H1 (cell line): ENCODE measurements around the gene HORMAD2. TPM values are rescaled to one million over a fixed set of nuclear protein-coding genes. Genes with fewer than 3 reads are reported as not detected.

Source experiments
- CTCF ChIA-PET: fragments of 300-600 bp; sonication (Branson Sonifier 250); formaldehyde crosslinking; loops from one replicate; lab custom pipeline; 2021; ENCODE audit not compliant: partially characterized antibody; lab: Charles Lee
- POLR2A ChIA-PET: fragments of 300-600 bp; sonication (Branson Sonifier 250); formaldehyde crosslinking; loops from one replicate; lab custom pipeline; 2021; ENCODE audit warnings: inconsistent platforms; ENCODE audit not compliant: partially characterized antibody; lab: Charles Lee
- DNase-seq, 2 experiments: peaks; one replicate each; pipeline versions ENCODE4 v3.0.0 to v3.0.0-alpha.2; 2010 to 2022; ENCODE audit warnings: low spot score in 2 of 2, low read depth in 1 of 2, mixed read lengths in 1 of 2
- FAIRE-seq: peaks from 2 replicates; lab custom pipeline; 2011; peaks lifted over from hg19 to GRCh38; lab: Jason Lieb, UNC
- H2AFZ ChIP-seq: 2 replicates; pipeline ENCODE4 v1.8.1; 2012; ENCODE audit warnings: low read length, inconsistent platforms
- H2AK5ac ChIP-seq: 2 replicates; pipeline ENCODE4 v1.6.1; 2013; ENCODE audit warnings: low read depth, low read length
- H2BK120ac ChIP-seq: replicated peaks from 2 replicates; pipeline ENCODE3; 2013; ENCODE audit warnings: low read depth, low read length, inconsistent platforms
- H2BK12ac ChIP-seq: 2 replicates; pipeline ENCODE4 v1.6.1; 2013; ENCODE audit warnings: low read depth, low read length
- H2BK15ac ChIP-seq: 2 replicates; pipeline ENCODE4 v1.6.1; 2013; ENCODE audit warnings: low read length
- H2BK20ac ChIP-seq: 2 replicates; pipeline ENCODE4 v1.6.1; 2013; ENCODE audit warnings: low read length
- H2BK5ac ChIP-seq: 2 replicates; pipeline ENCODE4 v1.6.1; 2013; ENCODE audit warnings: low read depth, low read length
- H3K14ac ChIP-seq: 2 replicates; pipeline ENCODE4 v1.6.1; 2013; ENCODE audit warnings: inconsistent platforms; ENCODE audit not compliant: insufficient read length
- H3K18ac ChIP-seq: 2 replicates; pipeline ENCODE4 v1.6.1; 2013; ENCODE audit warnings: low read length; ENCODE audit errors: extremely low read depth
- H3K23ac ChIP-seq: 2 replicates; pipeline ENCODE4 v1.6.1; 2013; ENCODE audit warnings: inconsistent platforms; ENCODE audit not compliant: insufficient read length
- H3K23me2 ChIP-seq: 2 replicates; pipeline ENCODE4 v1.6.1; 2013; ENCODE audit warnings: low read depth, low read length
- H3K27ac ChIP-seq: 2 replicates; pipeline ENCODE4 v1.6.1; 2011; ENCODE audit warnings: low read depth, low read length, inconsistent platforms
- H3K27me3 ChIP-seq, 4 experiments: replicated peaks in 1 of 4; 1 replicate in 1 of 4; 2 replicates in 3 of 4; pipeline versions ENCODE4 v1.6.1 to v1.8.1; 2011 to 2013; ENCODE audit warnings: low read length in 3 of 4, mild to moderate bottlenecking in 3 of 4, inconsistent platforms in 2 of 4, mixed read lengths in 2 of 4, moderate library complexity in 1 of 4; ENCODE audit not compliant: control insufficient read depth in 3 of 4, insufficient read depth in 3 of 4; ENCODE audit errors: extremely low read depth in 1 of 4
- H3K36me3 ChIP-seq, 4 experiments: 2 replicates each; pipeline versions ENCODE4 v1.6.1 to v1.8.1; 2011 to 2013; ENCODE audit warnings: mild to moderate bottlenecking in 4 of 4, low read length in 3 of 4, moderate library complexity in 2 of 4, control low read depth in 1 of 4, inconsistent platforms in 1 of 4; ENCODE audit not compliant: insufficient read depth in 4 of 4, control insufficient read depth in 2 of 4
- H3K4ac ChIP-seq: replicated peaks from 2 replicates; pipeline ENCODE3; 2013; ENCODE audit warnings: low read length, low read depth, mixed read lengths, inconsistent platforms; ENCODE audit not compliant: insufficient read length
- H3K4me1 ChIP-seq, 4 experiments: replicated peaks in 1 of 4; 1 replicate in 1 of 4; 2 replicates in 3 of 4; pipeline versions ENCODE4 v1.6.1 to v1.8.1; 2011 to 2013; ENCODE audit warnings: low read length in 3 of 4, inconsistent platforms in 2 of 4, mixed read lengths in 1 of 4; ENCODE audit not compliant: insufficient read depth in 4 of 4, control insufficient read depth in 3 of 4
- H3K4me2 ChIP-seq, 2 experiments: 2 replicates each; pipeline versions ENCODE4 v1.6.1 to v1.8.1; 2011 to 2013; ENCODE audit warnings: low read depth in 2 of 2, low read length in 2 of 2, control low read depth in 1 of 2, inconsistent platforms in 1 of 2, mild to moderate bottlenecking in 1 of 2; ENCODE audit not compliant: insufficient read depth in 1 of 2
- H3K4me3 ChIP-seq, 4 experiments: fragments of 200-600, 300-600 bp in 1 of 4; sonication (generic), shearing (Covaris generic), sonication (Bioruptor Twin) in 1 of 4; 2 replicates each; pipeline versions ENCODE4 v1.5.1 to v1.8.1; 2011 to 2016; ENCODE audit warnings: low read length in 4 of 4, low read depth in 3 of 4, control low read depth in 2 of 4, inconsistent platforms in 2 of 4, mild to moderate bottlenecking in 2 of 4, mixed read lengths in 1 of 4, moderate library complexity in 1 of 4; ENCODE audit not compliant: insufficient read depth in 2 of 4; ENCODE audit errors: extremely low read depth in 1 of 4
- H3K56ac ChIP-seq: replicated peaks from 2 replicates; pipeline ENCODE3; 2013; ENCODE audit warnings: low read depth, mild to moderate bottlenecking, mixed read lengths, low read length, inconsistent platforms; ENCODE audit not compliant: insufficient read length
- H3K79me1 ChIP-seq: 2 replicates; pipeline ENCODE4 v1.6.1; 2013; ENCODE audit warnings: low read depth, low read length, control low read depth
- H3K79me2 ChIP-seq, 2 experiments: 2 replicates each; pipeline versions ENCODE4 v1.6.1 to v1.8.1; 2012 to 2013; ENCODE audit warnings: low read length in 2 of 2, mild to moderate bottlenecking in 2 of 2, inconsistent platforms in 1 of 2; ENCODE audit not compliant: insufficient read depth in 2 of 2, control insufficient read depth in 1 of 2
- H3K9ac ChIP-seq, 4 experiments: replicated peaks in 1 of 4; 1 replicate in 1 of 4; 2 replicates in 3 of 4; pipeline versions ENCODE4 v1.6.1 to v1.8.1; 2011 to 2013; ENCODE audit warnings: low read depth in 3 of 4, low read length in 3 of 4, control low read depth in 2 of 4, mild to moderate bottlenecking in 2 of 4, moderate library complexity in 2 of 4, inconsistent platforms in 1 of 4; ENCODE audit errors: extremely low read depth in 1 of 4
- H3K9me3 ChIP-seq, 2 experiments: 2 replicates each; pipeline versions ENCODE4 v1.6.1 to v1.8.1; 2012 to 2013; ENCODE audit warnings: mild to moderate bottlenecking in 2 of 2, moderate library complexity in 2 of 2, control low read depth in 1 of 2, inconsistent platforms in 1 of 2, low read depth in 1 of 2, low read length in 1 of 2, mixed read lengths in 1 of 2; ENCODE audit not compliant: insufficient read depth in 2 of 2
- H4K20me1 ChIP-seq, 2 experiments: replicated peaks in 1 of 2; 2 replicates each; pipeline versions ENCODE3 to v1.8.1; 2011 to 2013; ENCODE audit warnings: inconsistent platforms in 2 of 2, low read length in 2 of 2, mild to moderate bottlenecking in 1 of 2; ENCODE audit not compliant: insufficient read depth in 2 of 2, control insufficient read depth in 1 of 2
- H4K5ac ChIP-seq: 2 replicates; pipeline ENCODE4 v1.6.1; 2013; ENCODE audit warnings: low read length, low read depth, mixed read lengths, inconsistent platforms; ENCODE audit not compliant: insufficient read length
- H4K8ac ChIP-seq: 2 replicates; pipeline ENCODE4 v1.8.0; 2013; ENCODE audit warnings: mild to moderate bottlenecking, moderate library complexity, low read length, inconsistent platforms; ENCODE audit not compliant: insufficient read depth; ENCODE audit errors: extremely low read depth
- H4K91ac ChIP-seq: replicated peaks from 2 replicates; pipeline ENCODE3; 2013; ENCODE audit warnings: low read length, mixed read lengths, inconsistent platforms; ENCODE audit not compliant: insufficient read length
- GABPA ChIP-seq: IDR thresholded peaks from 2 replicates; pipeline ENCODE4 v1.6.1; 2011; ENCODE audit warnings: mild to moderate bottlenecking, low read length, moderate library complexity, borderline replicate concordance; ENCODE audit not compliant: insufficient read depth
- JUN ChIP-seq: IDR thresholded peaks from 2 replicates; pipeline ENCODE4 v1.6.1; 2011; ENCODE audit warnings: low read depth, mild to moderate bottlenecking, improper control_type of control experiment, low read length
- JUND ChIP-seq: IDR thresholded peaks from 2 replicates; pipeline ENCODE4 v1.6.1; 2011; ENCODE audit warnings: mild to moderate bottlenecking, improper control_type of control experiment, low read length
- KDM1A ChIP-seq: fragments of 200-600, 300-600 bp; sonication (generic); IDR thresholded peaks from 2 replicates; pipeline ENCODE4 v1.7.1; 2016; ENCODE audit warnings: mild to moderate bottlenecking, low read length, borderline replicate concordance
- NRF1 ChIP-seq: IDR thresholded peaks from 2 replicates; pipeline ENCODE4 v1.6.1; 2011; ENCODE audit warnings: mild to moderate bottlenecking, low read depth, low read length, improper control_type of control experiment
- POLR2A ChIP-seq, 2 experiments: IDR thresholded peaks; 1 replicate in 1 of 2; 2 replicates in 1 of 2; pipeline ENCODE4 v1.6.1; 2011; ENCODE audit warnings: low read depth in 2 of 2, low read length in 2 of 2, mild to moderate bottlenecking in 2 of 2; ENCODE audit errors: control extremely low read depth in 1 of 2
- RFX5 ChIP-seq: IDR thresholded peaks from 2 replicates; pipeline ENCODE4 v1.6.1; 2011; ENCODE audit warnings: low read depth, low read length, improper control_type of control experiment, borderline replicate concordance
- SIN3A ChIP-seq, 2 experiments: IDR thresholded peaks in 1 of 2; conservative IDR thresholded peaks in 1 of 2; 2 replicates each; pipeline ENCODE4 v1.6.1; 2011 to 2012; ENCODE audit warnings: low read length in 2 of 2, improper control_type of control experiment in 1 of 2, low read depth in 1 of 2, mild to moderate bottlenecking in 1 of 2
- WGBS, 2 experiments: shearing (Covaris generic) in 1 of 2; methylation state at CpG; one replicate each; pipeline versions ENCODE4 v1.1.6 to v1.1.7; 2013 to 2015; ENCODE audit warnings: low lambda C conversion rate in 2 of 2, mixed read lengths in 2 of 2, inconsistent platforms in 1 of 2, low coverage in 1 of 2, missing lambda C conversion rate in 1 of 2; ENCODE audit not compliant: insufficient replicate concordance in 2 of 2, insufficient coverage in 1 of 2, insufficient read length in 1 of 2; ENCODE audit errors: extremely low coverage in 1 of 2, missing lambda C conversion rate in 1 of 2; 5-methylcytosine and 5-hydroxymethylcytosine counted together
- polyA plus RNA-seq, 7 experiments: library from polyadenylated mRNA; depleted of rRNA in 3 of 7; stranded (reverse) in 5 of 7; unstranded in 2 of 7; fragments of >200 nt in 5 of 7; fragments of 200-250 nt in 2 of 7; gene quantifications; 1 replicate in 5 of 7; 2 replicates in 1 of 7; 4 replicates in 1 of 7; pipeline versions ENCODE4 v1.2.1 to v1.2.3, GENCODE V29; 2011 to 2013; ENCODE audit warnings: missing spikeins in 2 of 7, mixed read lengths in 2 of 7
- total RNA-seq: library from RNA; stranded (reverse); fragmentation: NEBNext Ultra II Directional; extraction: Animal tissue kit (Norgen Biotek cat#: 25700); gene quantifications from 2 replicates; pipeline ENCODE4 v1.2.1, GENCODE V29; 2021
- TF ChIP-seq, protein P1 (sequence below): IDR thresholded peaks from 2 replicates; pipeline ENCODE4 v1.6.1; 2012; ENCODE audit warnings: inconsistent platforms

HORMAD2 gene
- total and polyA plus RNA-seq, 2 of the 8 experiments (the other 6 are each of a cell fraction or from before 2014, with no cell fraction given), result 0.03 TPM; not detected in 1

DNA sequence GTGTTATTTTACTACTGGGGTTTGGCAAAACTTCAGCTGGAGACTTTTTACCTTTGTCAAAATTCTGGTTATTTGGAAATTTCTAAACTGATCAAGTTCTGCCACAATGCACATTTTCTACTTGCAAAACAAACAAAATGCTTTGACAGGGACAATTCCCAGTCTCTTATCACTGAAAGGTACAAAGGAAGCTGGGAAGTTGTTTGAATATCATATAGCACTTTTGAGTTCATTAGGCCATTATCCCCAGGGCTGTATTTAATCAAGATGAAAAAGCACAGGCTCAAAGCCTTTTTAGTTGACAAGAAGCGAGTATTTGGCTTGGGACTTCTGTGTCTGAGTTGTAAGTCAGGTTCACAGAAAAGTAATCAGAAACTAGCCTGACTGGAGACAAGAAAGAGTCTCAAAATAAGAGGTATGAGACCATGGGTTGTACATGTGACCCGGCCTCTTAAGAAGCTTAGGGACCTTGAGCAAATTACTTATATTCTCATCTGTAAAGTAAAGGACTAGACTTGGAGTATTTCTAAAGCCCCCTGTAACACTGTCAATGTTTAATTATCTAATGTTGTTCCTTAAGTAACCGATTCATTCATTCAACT lies 2.9 kb upstream of the HORMAD2 start:
- TF ChIP-seq, protein P1, sequence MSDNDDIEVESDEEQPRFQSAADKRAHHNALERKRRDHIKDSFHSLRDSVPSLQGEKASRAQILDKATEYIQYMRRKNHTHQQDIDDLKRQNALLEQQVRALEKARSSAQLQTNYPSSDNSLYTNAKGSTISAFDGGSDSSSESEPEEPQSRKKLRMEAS, result no peak
- no peak for TF ChIP-seq JUND
- no peak for TF ChIP-seq NRF1
- TF ChIP-seq RFX5, result no peak
- TF ChIP-seq KDM1A, result no peak
- TF ChIP-seq SIN3A (conservative IDR thresholded peaks at IDR 0.05 in 1 of 2, IDR thresholded peaks at IDR 0.05 in 1 of 2; ENCODE audit: low read depth in 1 of 2, low read length in 2 of 2), result no peak
- no peak for TF ChIP-seq GABPA
- TF ChIP-seq JUN, result no peak
- TF ChIP-seq POLR2A (IDR thresholded peaks at IDR 0.05; ENCODE audit: control extremely low read depth in 1 of 2, low read depth in 2 of 2, low read length in 2 of 2), result no peak
- Histone ChIP-seq H2BK20ac (no peak overlapping the region), H3K4ac (no peak overlapping the region), H3K9ac (no peak overlapping the region), H2AK5ac (no peak overlapping the region), H4K5ac (no peak overlapping the region), H3K36me3 (no peaks in the 10 kb centered on the region), H3K4me2 (no peak overlapping the region), H4K20me1 (no peaks in the 10 kb centered on the region), H2BK15ac (no peak overlapping the region), H4K91ac (no peak overlapping the region), H3K23me2 (no peaks in the 10 kb centered on the region), H3K4me3 (no peak overlapping the region), H2BK12ac (no peak overlapping the region), H2AFZ (no peak overlapping the region), H3K18ac (no peak overlapping the region), H4K8ac (no peak overlapping the region), H3K27me3 (peaks cover 0 to 5% (median 2%) of the 10 kb centered on the region in 4 experiments; a peak in 2 of 7 replicates), H3K14ac (no peak overlapping the region), H3K56ac (no peak overlapping the region), H3K79me1 (no peaks in the 10 kb centered on the region), H3K27ac (no peak overlapping the region), H3K9me3 (no peaks in the 10 kb centered on the region), H2BK120ac (no peak overlapping the region), H3K23ac (no peak overlapping the region), H2BK5ac (no peak overlapping the region), H3K79me2 (no peaks in the 10 kb centered on the region), H3K4me1 (peaks cover 0 to 5% (median 1%) of the 10 kb centered on the region in 4 experiments; a peak in 3 of 7 replicates)
- POLR2A ChIA-PET, result interaction anchor here (0.8 kb wide), 1 partner anchor 361 kb away, joined by 3 read pairs; no protein-coding TSS in a partner anchor
- CTCF ChIA-PET, result interaction anchor here (0.8 to 3.0 kb wide), 4 partner anchors 11 to 471 kb away, joined by 3 to 14 read pairs (median 3); no protein-coding TSS in a partner anchor
- FAIRE-seq (no peak), DNase-seq (no peak)
- 77% methylated on average over 3 of the region's 3 CpGs; no CpG with 5 or more reads in 1 of the 2 experiments for WGBS, 2 experiments
